ENCODE results near the gene PTK7.
"Not testable (repeated sequence)": the region's sequence is repeated elsewhere in the genome, so short reads cannot be mapped to it uniquely, and the experiment has no call there.

PTK7 gene

GRCh38 chr6:43119482-43119881, 43.4 kb downstream of the PTK7 start:
- no peak for DNase-seq (ENCODE audit: low spot score)

GRCh38 chr6:43120101-43120763, 44.1 kb downstream of the PTK7 start:
- no peak for DNase-seq (ENCODE audit: low spot score)

GRCh38 chr6:43120944-43121913, 45.1 kb downstream of the PTK7 start:
- no peak for DNase-seq (ENCODE audit: low spot score)

GRCh38 chr6:43122146-43122545, 46.0 kb downstream of the PTK7 start:
- DNase-seq (ENCODE audit: low spot score) = no peak

GRCh38 chr6:43123461-43124314, 47.6 kb downstream of the PTK7 start:
- no peak for DNase-seq (ENCODE audit: low spot score)

GRCh38 chr6:43124481-43124880, 48.4 kb downstream of the PTK7 start:
- DNase-seq (ENCODE audit: low spot score) = no peak

- no peak for DNase-seq (ENCODE audit: low spot score)
Observed at GRCh38 chr6:43125119-43125518, 49.0 kb downstream of the PTK7 start.

- DNase-seq (ENCODE audit: low spot score) = no peak
Observed at GRCh38 chr6:43125555-43125954, 49.4 kb downstream of the PTK7 start.

- no peak for DNase-seq (ENCODE audit: low spot score)
Observed at GRCh38 chr6:43127180-43127579, 51.1 kb downstream of the PTK7 start.

GRCh38 chr6:43127877-43128276, 51.8 kb downstream of the PTK7 start:
- no peak for DNase-seq (ENCODE audit: low spot score)

GRCh38 chr6:43128926-43129325, 52.8 kb downstream of the PTK7 start:
- no peak for DNase-seq (ENCODE audit: low spot score)

- no peak for DNase-seq (ENCODE audit: low spot score)
Observed at GRCh38 chr6:43129434-43130194, 53.5 kb downstream of the PTK7 start.

- DNase-seq (ENCODE audit: low spot score) = no peak
Observed at GRCh38 chr6:43130429-43130828, 54.3 kb downstream of the PTK7 start.

- not testable (repeated sequence) for DNase-seq (ENCODE audit: low spot score)
Observed at GRCh38 chr6:43131379-43131778, 55.3 kb downstream of the PTK7 start.

- no peak for DNase-seq (ENCODE audit: low spot score)
Observed at GRCh38 chr6:43138267-43138666, 62.2 kb downstream of the PTK7 start.

- not testable (repeated sequence) for DNase-seq (ENCODE audit: low spot score)
Observed at GRCh38 chr6:43139973-43140372, 63.9 kb downstream of the PTK7 start.

GRCh38 chr6:43141644-43142043, 65.5 kb downstream of the PTK7 start:
- DNase-seq (ENCODE audit: low spot score) = no peak

GRCh38 chr6:43142101-43142500, 66.0 kb downstream of the PTK7 start:
- DNase-seq (ENCODE audit: low spot score) = no peak

GRCh38 chr6:43143235-43144128, 67.4 kb downstream of the PTK7 start:
- DNase-seq (ENCODE audit: low spot score) = peak; percentile 66

GRCh38 chr6:43144879-43145278, 68.8 kb downstream of the PTK7 start:
- no peak for DNase-seq (ENCODE audit: low spot score)

Measured in CD4-positive, alpha-beta T cell treated with Interleukin-6 at 100 ng/mL for 8 hours (primary cell).